CD4-positive, alpha-beta T cell treated with Interleukin-17A for 1 hour (primary cell): Measurements from ENCODE around the gene ATP8A1.
A peak's percentile ranks its signal among the peaks of the same experiment; 100 is the strongest.

Experiments
- DNase-seq: peaks from one replicate; pipeline ENCODE4 v3.0.0-alpha.2; 2020

The ATP8A1 gene

GRCh38 chr4:42624551-42624950 lies 32.4 kb downstream of the ATP8A1 start:
- DNase-seq = no peak

GRCh38 chr4:42618023-42618422 lies 38.9 kb downstream of the ATP8A1 start:
- no peak for DNase-seq

GRCh38 chr4:42617030-42617429 lies 39.9 kb downstream of the ATP8A1 start:
- DNase-seq = no peak

- no peak for DNase-seq
These were observed 40.3 kb downstream of the ATP8A1 start for GRCh38 chr4:42616572-42616971.

GRCh38 chr4:42615131-42615763 lies 41.7 kb downstream of the ATP8A1 start:
- DNase-seq = no peak

- DNase-seq = no peak
These were observed 44.0 kb downstream of the ATP8A1 start for GRCh38 chr4:42612898-42613297.

- no peak for DNase-seq
These were observed 46.0 kb downstream of the ATP8A1 start for GRCh38 chr4:42610941-42611340.

- DNase-seq = no peak
These were observed 47.9 kb downstream of the ATP8A1 start for GRCh38 chr4:42609051-42609450.

- DNase-seq = no peak
These were observed 48.4 kb downstream of the ATP8A1 start for GRCh38 chr4:42608551-42608950.

- no peak for DNase-seq
These were observed 49.7 kb downstream of the ATP8A1 start for GRCh38 chr4:42607011-42607726.

- no peak for DNase-seq
These were observed 51.6 kb downstream of the ATP8A1 start for GRCh38 chr4:42605264-42605663.

GRCh38 chr4:42603862-42604261 lies 53.0 kb downstream of the ATP8A1 start:
- DNase-seq = no peak

- no peak for DNase-seq
These were observed 56.3 kb downstream of the ATP8A1 start for GRCh38 chr4:42600578-42600977.

GRCh38 chr4:42596918-42597317 lies 60.0 kb downstream of the ATP8A1 start:
- DNase-seq = no peak

- DNase-seq = no peak
These were observed 62.0 kb downstream of the ATP8A1 start for GRCh38 chr4:42594888-42595287.

- DNase-seq = no peak
These were observed 68.0 kb downstream of the ATP8A1 start for GRCh38 chr4:42588909-42589308.

- DNase-seq = no peak
These were observed 70.1 kb downstream of the ATP8A1 start for GRCh38 chr4:42586775-42587174.

GRCh38 chr4:42579903-42580302 lies 77.0 kb downstream of the ATP8A1 start:
- DNase-seq = no peak

GRCh38 chr4:42578187-42578586 lies 78.7 kb downstream of the ATP8A1 start:
- DNase-seq = no peak

- no peak for DNase-seq
These were observed 82.0 kb downstream of the ATP8A1 start for GRCh38 chr4:42574870-42575430.

GRCh38 chr4:42573249-42573648 lies 83.7 kb downstream of the ATP8A1 start:
- DNase-seq = no peak

GRCh38 chr4:42570221-42570620 lies 86.7 kb downstream of the ATP8A1 start:
- DNase-seq = no peak

GRCh38 chr4:42568610-42569207 lies 88.2 kb downstream of the ATP8A1 start:
- peak; percentile 74 for DNase-seq

- no peak for DNase-seq
These were observed 90.1 kb downstream of the ATP8A1 start for GRCh38 chr4:42566835-42567234.
